Measurements from ENCODE around the gene DNAJC21. TPM values are rescaled to one million over a fixed set of nuclear protein-coding genes. Genes with fewer than 3 reads are reported as not detected.

The DNAJC21 gene
- total RNA-seq, 1 donor from 2014 or later = 55.5 TPM

GRCh38 chr5:35003018-35003957 lies 73.9 kb downstream of the DNAJC21 start:
- intact Hi-C loops (cut with micrococcal nuclease) = no loop called here
- H3K27ac ChIP-seq (replicated peaks) = no peak overlapping the region
- peaks cover 14% of the 10 kb centered on the region for H3K9me3 ChIP-seq (replicated peaks)
- peaks cover 84% of the 10 kb centered on the region for H3K27me3 ChIP-seq (ENCODE audit: low read depth)
- no peaks in the 10 kb centered on the region for H3K36me3 ChIP-seq
- peak; percentile 90 for TF ChIP-seq CTCF (IDR thresholded peaks at IDR 0.05; ENCODE audit: borderline replicate concordance)
- H3K4me1 ChIP-seq = no peaks in the 10 kb centered on the region
- no peak for DNase-seq
- no peak overlapping the region for H3K4me3 ChIP-seq

- Histone ChIP-seq H3K4me3 (no peak overlapping the region), H3K4me1 (no peaks in the 10 kb centered on the region), H3K36me3 (no peaks in the 10 kb centered on the region), H3K27me3 (ENCODE audit: low read depth) (peaks cover 80% of the 10 kb centered on the region), H3K27ac (replicated peaks) (no peak overlapping the region), H3K9me3 (replicated peaks) (peaks cover 14% of the 10 kb centered on the region)
- TF ChIP-seq CTCF (IDR thresholded peaks at IDR 0.05; ENCODE audit: borderline replicate concordance) = no peak
- DNase-seq = no peak
- intact Hi-C loops (cut with micrococcal nuclease) = no loop called here
Observed at GRCh38 chr5:35004200-35004599, 74.8 kb downstream of the DNAJC21 start.

- TF ChIP-seq CTCF (IDR thresholded peaks at IDR 0.05; ENCODE audit: borderline replicate concordance) = no peak
- intact Hi-C loops (cut with micrococcal nuclease) = no loop called here
- DNase-seq = no peak
Observed at GRCh38 chr5:35004771-35005170, 75.4 kb downstream of the DNAJC21 start.

More at GRCh38 chr5:35004771-35005170, 75.4 kb downstream of the DNAJC21 start:
- no peak overlapping the region for H3K4me3 ChIP-seq
- H3K27ac ChIP-seq (replicated peaks) = no peak overlapping the region
- no peaks in the 10 kb centered on the region for H3K36me3 ChIP-seq
- H3K9me3 ChIP-seq (replicated peaks) = peaks cover 14% of the 10 kb centered on the region
- H3K27me3 ChIP-seq (ENCODE audit: low read depth) = peaks cover 76% of the 10 kb centered on the region
- peaks cover under 1% of the 10 kb centered on the region for H3K4me1 ChIP-seq

Other genes with a start within 250 kb of the DNAJC21 start
- not detected for gene TTC23L, start 90.4 kb upstream of the DNAJC21 start, total RNA-seq
- gene RAD1, start 14.1 kb upstream of the DNAJC21 start, total RNA-seq = 28.2 TPM
- 10.5 TPM for gene BRIX1, start 13.8 kb upstream of the DNAJC21 start, total RNA-seq
- gene AGXT2, start 118.4 kb downstream of the DNAJC21 start, total RNA-seq = not detected

All from left ventricle myocardium inferior (tissue), 1 donor.